K562 (cell line): ENCODE data around the gene GJC2. TPM values are rescaled to one million over a fixed set of nuclear protein-coding genes. Genes with fewer than 3 reads are reported as not detected.

Experiments used
- CHCHD3 ChIP-seq: fragments of 250-450 bp; sonication (Bioruptor Pico); IDR thresholded peaks from 2 replicates; pipeline ENCODE4 v2.1.2; 2022; ENCODE audit warnings: mild to moderate bottlenecking
- CXXC5 ChIP-seq: fragments of 250-450 bp; sonication (Bioruptor Pico); IDR thresholded peaks from 2 replicates; pipeline ENCODE4 v1.8.0; 2022; ENCODE audit warnings: inconsistent platforms, mild to moderate bottlenecking, moderate library complexity
- DACH1 ChIP-seq: fragments of 450-650 bp; IDR thresholded peaks from 2 replicates; pipeline ENCODE4 v1.6.1; 2018; ENCODE audit not compliant: partially characterized antibody
- ETS2 ChIP-seq: IDR thresholded peaks from 2 replicates; pipeline ENCODE4 v1.6.1; 2016; ENCODE audit warnings: borderline replicate concordance, missing genetic modification characterization, mild to moderate bottlenecking, moderate library complexity, missing compliant biosample characterization; ENCODE audit not compliant: poor library complexity, severe bottlenecking
- IRF2 ChIP-seq: sonication (generic); formaldehyde crosslinking; IDR thresholded peaks from 2 replicates; pipeline ENCODE4 v1.8.1; 2022; ENCODE audit warnings: mild to moderate bottlenecking, missing genetic modification reagents
- MXI1 ChIP-seq: IDR thresholded peaks from 2 replicates; pipeline ENCODE4 v1.6.1; 2011; ENCODE audit warnings: low read depth, mild to moderate bottlenecking, improper control_type of control experiment, low read length
- POLR2H ChIP-seq: IDR thresholded peaks from 2 replicates; pipeline ENCODE4 v1.6.1; 2016; ENCODE audit warnings: missing genetic modification characterization, low read depth, mild to moderate bottlenecking, control low read depth, missing compliant biosample characterization, moderate library complexity
- TFAM ChIP-seq: fragments of 250-450 bp; sonication (Bioruptor Pico); conservative IDR thresholded peaks from 2 replicates; pipeline ENCODE4 v1.5.0; 2021; ENCODE audit warnings: mild to moderate bottlenecking, moderate library complexity
- TSHZ1 ChIP-seq: fragments of 250-450 bp; sonication (Bioruptor Pico); IDR thresholded peaks from 2 replicates; pipeline ENCODE4 v1.4.0; 2020; ENCODE audit warnings: mild to moderate bottlenecking, moderate library complexity
- ZNF121 ChIP-seq: sonication (generic); formaldehyde crosslinking; conservative IDR thresholded peaks from 2 replicates; pipeline ENCODE4 v1.8.0; 2022; ENCODE audit warnings: missing genetic modification reagents
- ZNF146 ChIP-seq: IDR thresholded peaks from one replicate; pipeline ENCODE4 v1.6.1; 2018; ENCODE audit warnings: missing compliant biosample characterization; ENCODE audit not compliant: unreplicated experiment
- ZNF24 ChIP-seq: fragments of 450-650 bp; IDR thresholded peaks from 2 replicates; pipeline ENCODE4 v1.6.1; 2016
- ZNF253 ChIP-seq: fragments of 250-450 bp; sonication (Bioruptor Pico); conservative IDR thresholded peaks from 2 replicates; pipeline ENCODE4 v1.6.1; 2021; ENCODE audit warnings: mild to moderate bottlenecking
- ZNF347 ChIP-seq: fragments of 450-650 bp; formaldehyde crosslinking; IDR thresholded peaks from 2 replicates; pipeline ENCODE4 v1.4.0; 2020; ENCODE audit warnings: low read depth, mild to moderate bottlenecking, moderate library complexity
- polyA plus RNA-seq, 8 experiments: library from polyadenylated mRNA; depleted of rRNA in 4 of 8; stranded (reverse) in 5 of 8; unstranded in 3 of 8; fragments of >200 nt; fragmentation: Nextera tagmentation in 2 of 8; fragmentation: Illumina TruSeq in 1 of 8; extraction: Ambion mirVana in 2 of 8; extraction: Trizol in 1 of 8; gene quantifications; 2 replicates each; pipeline versions ENCODE4 v1.2.1 to v1.2.3, GENCODE V29; 2011 to 2014; ENCODE audit warnings: inconsistent platforms in 1 of 8, missing spikeins in 1 of 8
- total RNA-seq, 7 experiments: library from RNA; depleted of rRNA in 6 of 7; stranded (reverse); fragments of >200 nt in 6 of 7; fragmentation: Illumina TruSeq in 2 of 7; extraction: Trizol in 2 of 7; gene quantifications; 2 replicates each; pipeline versions ENCODE4 v1.2.1 to v1.2.3, GENCODE V29; 2011 to 2021; ENCODE audit warnings: low replicate concordance in 1 of 7
- TF ChIP-seq, protein P1 (sequence below), 2 experiments: fragments of 450-650 bp in 1 of 2; sonication (generic) in 1 of 2; formaldehyde crosslinking; conservative IDR thresholded peaks; 2 replicates each; pipeline versions ENCODE4 v1.4.0 to v1.8.1; 2020 to 2022; ENCODE audit warnings: mild to moderate bottlenecking in 1 of 2, missing genetic modification reagents in 1 of 2
- TF ChIP-seq, protein P2 (sequence below), 3 experiments: fragments of 200-800 bp in 1 of 3; fragments of 250-450 bp in 1 of 3; fragments of 450-650 bp in 1 of 3; sonication (Bioruptor Pico) in 1 of 3; sonication (Bioruptor generic) in 1 of 3; formaldehyde crosslinking in 1 of 3; IDR thresholded peaks; 2 replicates each; pipeline versions ENCODE4 v1.6.1 to v1.8.0; 2016 to 2022; ENCODE audit warnings: mild to moderate bottlenecking in 2 of 3, missing genetic modification characterization in 2 of 3, missing compliant biosample characterization in 1 of 3, moderate library complexity in 1 of 3
- TF ChIP-seq, protein P3 (sequence below): fragments of 450-650 bp; IDR thresholded peaks from 2 replicates; pipeline ENCODE4 v1.6.1; 2016; ENCODE audit warnings: borderline replicate concordance

Gene GJC2
- total and polyA plus RNA-seq, 9 of the 15 experiments (the other 6 are each of a cell fraction or from before 2014, with no cell fraction given) = 0.03 to 0.62 (median 0.11) TPM; not detected in 2

DNA sequence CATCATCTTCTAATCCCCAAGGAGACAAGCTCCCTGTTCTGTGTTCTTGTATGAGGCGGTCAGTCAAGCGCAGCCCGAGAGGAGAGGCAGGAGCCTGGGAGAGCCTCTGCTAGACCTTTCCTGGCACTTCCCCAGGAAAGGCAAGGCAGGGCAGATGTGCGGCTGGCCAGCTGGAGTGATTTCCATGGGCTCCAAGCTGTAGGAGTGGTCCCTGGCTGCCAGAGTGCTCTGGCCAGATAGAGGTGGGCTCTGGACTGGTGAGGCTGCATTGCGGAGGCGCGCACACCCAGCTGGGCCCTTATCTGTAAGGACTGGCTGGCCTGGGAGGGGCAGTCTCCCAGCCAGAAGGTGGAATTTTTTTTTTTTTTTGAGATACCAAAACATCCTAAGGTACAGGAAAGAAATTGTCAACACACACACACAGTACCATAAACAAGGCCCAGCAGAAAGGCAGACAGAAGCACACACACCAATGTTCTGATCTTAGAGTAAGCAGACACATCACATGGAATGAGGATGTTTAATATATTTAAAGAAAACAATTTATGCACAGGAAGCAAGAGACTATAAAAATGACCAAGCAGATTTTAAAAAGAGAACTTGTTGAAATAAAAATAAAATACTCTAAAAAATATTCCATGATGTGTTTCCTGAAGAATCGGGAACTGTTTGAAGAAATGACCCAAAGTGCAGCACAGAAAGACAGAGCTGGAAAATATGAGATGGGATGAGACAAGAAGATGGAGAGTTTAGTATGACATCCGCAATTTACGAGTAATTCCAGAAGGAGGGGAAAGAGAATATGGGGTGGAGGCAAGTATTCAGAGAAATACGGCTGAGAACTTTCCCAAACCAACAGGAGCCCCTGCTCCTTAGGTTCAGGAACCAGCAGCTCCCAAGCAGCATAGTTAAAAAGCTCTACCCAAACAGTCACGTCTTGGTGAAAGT lies 29.3 kb downstream of the GJC2 start (continued):
- TF ChIP-seq ZNF121 (CRISPR knock-in tag) (no peak), ZNF146 (CRISPR knock-in tag) (no peak), ZNF253 (no peak), MXI1 (no peak), CXXC5 (CRISPR knock-in tag) (peak; percentile 96), ETS2 (tag) (no peak), TSHZ1 (CRISPR knock-in tag) (no peak), CHCHD3 (CRISPR knock-in tag) (no peak), ZNF24 (no peak; the same call in 1 of the 2 replicates), IRF2 (CRISPR knock-in tag) (no peak), ZNF347 (CRISPR knock-in tag) (no peak), DACH1 (peak; percentile 95), POLR2H (tag) (no peak), TFAM (no peak)
- TF ChIP-seq, protein P1, sequence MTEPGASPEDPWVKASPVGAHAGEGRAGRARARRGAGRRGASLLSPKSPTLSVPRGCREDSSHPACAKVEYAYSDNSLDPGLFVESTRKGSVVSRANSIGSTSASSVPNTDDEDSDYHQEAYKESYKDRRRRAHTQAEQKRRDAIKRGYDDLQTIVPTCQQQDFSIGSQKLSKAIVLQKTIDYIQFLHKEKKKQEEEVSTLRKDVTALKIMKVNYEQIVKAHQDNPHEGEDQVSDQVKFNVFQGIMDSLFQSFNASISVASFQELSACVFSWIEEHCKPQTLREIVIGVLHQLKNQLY (CRISPR knock-in tag; conservative IDR thresholded peaks at IDR 0.05) = no peak
- TF ChIP-seq, protein P2, sequence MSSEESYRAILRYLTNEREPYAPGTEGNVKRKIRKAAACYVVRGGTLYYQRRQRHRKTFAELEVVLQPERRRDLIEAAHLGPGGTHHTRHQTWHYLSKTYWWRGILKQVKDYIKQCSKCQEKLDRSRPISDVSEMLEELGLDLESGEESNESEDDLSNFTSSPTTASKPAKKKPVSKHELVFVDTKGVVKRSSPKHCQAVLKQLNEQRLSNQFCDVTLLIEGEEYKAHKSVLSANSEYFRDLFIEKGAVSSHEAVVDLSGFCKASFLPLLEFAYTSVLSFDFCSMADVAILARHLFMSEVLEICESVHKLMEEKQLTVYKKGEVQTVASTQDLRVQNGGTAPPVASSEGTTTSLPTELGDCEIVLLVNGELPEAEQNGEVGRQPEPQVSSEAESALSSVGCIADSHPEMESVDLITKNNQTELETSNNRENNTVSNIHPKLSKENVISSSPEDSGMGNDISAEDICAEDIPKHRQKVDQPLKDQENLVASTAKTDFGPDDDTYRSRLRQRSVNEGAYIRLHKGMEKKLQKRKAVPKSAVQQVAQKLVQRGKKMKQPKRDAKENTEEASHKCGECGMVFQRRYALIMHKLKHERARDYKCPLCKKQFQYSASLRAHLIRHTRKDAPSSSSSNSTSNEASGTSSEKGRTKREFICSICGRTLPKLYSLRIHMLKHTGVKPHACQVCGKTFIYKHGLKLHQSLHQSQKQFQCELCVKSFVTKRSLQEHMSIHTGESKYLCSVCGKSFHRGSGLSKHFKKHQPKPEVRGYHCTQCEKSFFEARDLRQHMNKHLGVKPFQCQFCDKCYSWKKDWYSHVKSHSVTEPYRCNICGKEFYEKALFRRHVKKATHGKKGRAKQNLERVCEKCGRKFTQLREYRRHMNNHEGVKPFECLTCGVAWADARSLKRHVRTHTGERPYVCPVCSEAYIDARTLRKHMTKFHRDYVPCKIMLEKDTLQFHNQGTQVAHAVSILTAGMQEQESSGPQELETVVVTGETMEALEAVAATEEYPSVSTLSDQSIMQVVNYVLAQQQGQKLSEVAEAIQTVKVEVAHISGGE (CRISPR knock-in tag; IDR thresholded peaks at IDR 0.05) = peak in 1 of 3 experiments; percentile 62; a peak in 2 of 6 replicates
- TF ChIP-seq, protein P3, sequence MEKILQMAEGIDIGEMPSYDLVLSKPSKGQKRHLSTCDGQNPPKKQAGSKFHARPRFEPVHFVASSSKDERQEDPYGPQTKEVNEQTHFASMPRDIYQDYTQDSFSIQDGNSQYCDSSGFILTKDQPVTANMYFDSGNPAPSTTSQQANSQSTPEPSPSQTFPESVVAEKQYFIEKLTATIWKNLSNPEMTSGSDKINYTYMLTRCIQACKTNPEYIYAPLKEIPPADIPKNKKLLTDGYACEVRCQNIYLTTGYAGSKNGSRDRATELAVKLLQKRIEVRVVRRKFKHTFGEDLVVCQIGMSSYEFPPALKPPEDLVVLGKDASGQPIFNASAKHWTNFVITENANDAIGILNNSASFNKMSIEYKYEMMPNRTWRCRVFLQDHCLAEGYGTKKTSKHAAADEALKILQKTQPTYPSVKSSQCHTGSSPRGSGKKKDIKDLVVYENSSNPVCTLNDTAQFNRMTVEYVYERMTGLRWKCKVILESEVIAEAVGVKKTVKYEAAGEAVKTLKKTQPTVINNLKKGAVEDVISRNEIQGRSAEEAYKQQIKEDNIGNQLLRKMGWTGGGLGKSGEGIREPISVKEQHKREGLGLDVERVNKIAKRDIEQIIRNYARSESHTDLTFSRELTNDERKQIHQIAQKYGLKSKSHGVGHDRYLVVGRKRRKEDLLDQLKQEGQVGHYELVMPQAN = no peak
